Epithelial cell of esophagus (primary cell): ENCODE measurements around the gene GPC5.

ENCODE experiments used
- DNase-seq: peaks from one replicate; pipeline ENCODE4 v3.0.0; 2010; ENCODE audit warnings: low read depth
- H3K4me3 ChIP-seq: 2 replicates; pipeline ENCODE4 v1.5.1; 2011; ENCODE audit warnings: mild to moderate bottlenecking, low read length, control low read depth
- CTCF ChIP-seq: IDR thresholded peaks from 2 replicates; pipeline ENCODE4 v1.5.1; 2011; ENCODE audit warnings: low read depth, mild to moderate bottlenecking, low read length, control low read depth, inconsistent platforms; ENCODE audit not compliant: insufficient read depth; ENCODE audit errors: missing control alignments

GPC5 gene

GRCh38 chr13:91516799-91517198 is 118.4 kb downstream of the GPC5 start:
- no peak overlapping the region for H3K4me3 ChIP-seq
- TF ChIP-seq CTCF = no peak
- DNase-seq = no peak

GRCh38 chr13:91520952-91521351 is 122.5 kb downstream of the GPC5 start:
- TF ChIP-seq CTCF = no peak

GRCh38 chr13:91523116-91523515 is 124.7 kb downstream of the GPC5 start:
- no peak overlapping the region for H3K4me3 ChIP-seq
- DNase-seq = no peak
- no peak for TF ChIP-seq CTCF

More at GRCh38 chr13:91520952-91521351, 122.5 kb downstream of the GPC5 start:
- H3K4me3 ChIP-seq = no peak overlapping the region
- DNase-seq = no peak

- no peak for TF ChIP-seq CTCF
- no peak overlapping the region for H3K4me3 ChIP-seq
- DNase-seq = no peak
Observed at GRCh38 chr13:91526543-91527033, 128.2 kb downstream of the GPC5 start.

- TF ChIP-seq CTCF = no peak
- no peak for DNase-seq
- H3K4me3 ChIP-seq = no peak overlapping the region
Observed at GRCh38 chr13:91529739-91530482, 131.5 kb downstream of the GPC5 start.

- no peak for TF ChIP-seq CTCF
- no peak for DNase-seq
- H3K4me3 ChIP-seq = no peak overlapping the region
Observed at GRCh38 chr13:91531646-91532045, 133.2 kb downstream of the GPC5 start.

GRCh38 chr13:91533354-91533753 is 134.9 kb downstream of the GPC5 start:
- H3K4me3 ChIP-seq = no peak overlapping the region
- TF ChIP-seq CTCF = no peak
- DNase-seq = no peak
